HS-27A (cell line): Measurements from ENCODE around the gene MEF2C.
A peak's percentile ranks its signal among the peaks of the same experiment; 100 is the strongest.

Experiments used
- DNase-seq: peaks from one replicate; pipeline ENCODE4 v3.0.0-alpha.2; 2012; ENCODE audit warnings: low read depth, missing footprints

Gene MEF2C

DNA sequence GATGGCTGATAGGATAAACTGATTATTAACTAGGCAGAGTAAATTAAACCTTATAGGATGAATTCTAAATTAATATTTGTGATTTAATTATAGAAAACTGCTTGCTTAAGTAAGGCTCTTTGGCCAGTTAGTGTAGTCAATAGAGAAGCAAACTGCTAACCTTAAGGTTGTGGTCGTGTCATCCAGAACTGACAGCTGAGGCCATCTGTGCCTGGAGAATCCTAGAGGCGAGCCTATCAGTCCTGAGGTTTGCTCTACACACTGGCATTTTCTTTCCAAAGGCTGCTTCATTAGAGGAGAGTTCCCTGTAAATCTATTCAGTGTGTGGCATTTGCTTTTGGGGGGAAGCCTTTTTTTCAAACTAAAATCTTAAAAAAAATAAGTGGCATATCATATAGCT lies 169.2 kb downstream of the MEF2C start:
- DNase-seq: no peak

GRCh38 chr5:88708682-88709398 lies 174.1 kb downstream of the MEF2C start:
- DNase-seq: no peak

- no peak for DNase-seq
Measured at GRCh38 chr5:88708021-88708420, 175.0 kb downstream of the MEF2C start.

- peak; percentile 36 for DNase-seq
Measured at GRCh38 chr5:88707216-88707965, 175.6 kb downstream of the MEF2C start.

GRCh38 chr5:88702332-88702731 lies 180.7 kb downstream of the MEF2C start:
- no peak for DNase-seq

DNA sequence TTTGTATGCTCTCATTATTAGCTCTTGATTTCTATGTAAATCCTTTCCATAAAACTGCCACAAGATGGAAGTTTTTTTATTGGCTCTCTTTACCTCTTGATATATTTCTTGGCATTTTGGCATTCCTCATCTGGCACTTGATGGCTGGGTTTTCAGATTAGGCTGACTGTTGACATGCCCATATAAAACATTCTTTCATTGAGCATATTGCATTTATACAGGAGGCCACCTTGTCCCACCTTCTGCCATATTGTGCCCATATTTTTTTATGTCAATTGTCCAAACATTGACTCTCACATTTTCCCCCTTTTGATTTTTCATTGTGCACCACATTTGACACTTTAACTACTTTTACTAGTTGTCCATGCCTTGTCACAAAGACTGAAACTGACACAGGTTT lies 182.9 kb downstream of the MEF2C start:
- no peak for DNase-seq

DNA sequence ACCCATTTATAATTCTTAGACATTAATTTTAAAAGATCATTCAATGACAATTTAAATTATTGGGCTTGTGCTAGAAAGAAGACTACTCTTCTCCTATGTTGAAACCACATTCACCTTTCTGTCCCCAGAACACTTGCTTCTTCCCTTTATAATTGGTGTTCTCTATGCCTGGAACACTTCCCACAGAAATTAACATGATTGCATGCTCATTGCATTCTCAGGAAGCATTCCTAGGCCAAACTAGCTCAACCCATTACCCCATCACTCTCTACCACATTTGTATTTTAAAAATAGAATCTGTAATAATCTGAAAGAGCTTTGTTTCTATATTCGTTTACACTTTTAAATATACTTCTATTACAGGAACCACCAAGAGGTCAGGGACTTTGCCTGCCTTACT lies 184.7 kb downstream of the MEF2C start:
- no peak for DNase-seq

DNA sequence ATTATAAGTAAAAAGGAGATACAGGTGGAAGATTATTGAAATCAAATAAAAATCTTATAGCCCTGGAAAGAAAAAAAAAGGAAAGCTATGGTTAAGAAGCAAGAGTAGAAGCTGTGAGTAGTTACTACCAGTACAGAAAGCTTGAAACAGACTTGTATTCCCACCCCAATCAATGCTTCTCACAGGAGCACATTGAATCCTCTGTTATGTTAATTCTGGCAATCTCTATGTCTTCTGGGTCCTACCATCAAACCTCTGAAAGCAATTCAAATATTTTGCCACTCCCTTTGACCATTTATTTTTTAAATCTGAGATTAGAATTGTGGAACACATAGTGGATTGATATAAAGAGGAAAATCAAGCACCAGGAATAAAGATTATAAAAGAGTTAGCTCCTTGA lies 186.5 kb downstream of the MEF2C start:
- DNase-seq: no peak

DNA sequence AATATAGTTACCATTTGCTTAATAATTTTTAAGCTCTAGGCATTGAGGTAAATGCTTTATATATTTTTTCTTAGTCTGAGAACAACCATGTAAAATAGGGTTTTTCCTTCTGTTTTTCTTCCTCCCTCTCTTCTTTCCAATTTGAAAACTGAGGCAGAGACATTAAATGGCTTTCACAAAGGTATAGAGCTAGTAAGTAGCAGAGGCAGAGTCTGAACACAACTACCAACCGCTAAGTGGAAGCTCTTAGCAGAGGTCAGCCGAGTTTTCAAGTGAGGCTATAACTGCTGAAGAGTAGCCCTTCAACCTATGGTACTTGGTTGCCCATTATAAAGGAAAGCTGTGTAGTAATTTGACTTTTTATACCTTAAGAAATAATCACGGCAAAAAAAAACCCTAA lies 187.1 kb downstream of the MEF2C start:
- no peak for DNase-seq

DNA sequence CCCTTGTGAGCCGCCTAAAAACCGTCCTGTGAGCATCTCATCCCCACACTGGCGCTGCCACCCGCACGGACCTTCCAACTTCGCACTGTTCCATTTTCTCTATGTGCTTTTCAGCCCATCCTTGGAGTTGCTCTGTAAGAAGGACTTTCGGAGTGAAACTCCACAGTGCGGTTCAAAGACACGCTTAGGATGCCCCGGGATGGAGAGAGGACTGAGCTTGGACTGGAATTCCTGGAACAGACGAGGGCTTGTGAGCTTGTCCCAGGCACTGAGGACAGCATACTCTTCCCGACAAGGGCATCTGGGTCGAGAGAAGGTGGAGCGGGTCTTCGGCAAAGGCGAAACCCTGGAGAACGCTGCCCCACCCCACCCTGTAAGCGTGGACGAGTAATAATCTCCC lies 187.8 kb downstream of the MEF2C start:
- DNase-seq: no peak

- DNase-seq: no peak
Measured at GRCh38 chr5:88694023-88694679, 188.8 kb downstream of the MEF2C start.

DNA sequence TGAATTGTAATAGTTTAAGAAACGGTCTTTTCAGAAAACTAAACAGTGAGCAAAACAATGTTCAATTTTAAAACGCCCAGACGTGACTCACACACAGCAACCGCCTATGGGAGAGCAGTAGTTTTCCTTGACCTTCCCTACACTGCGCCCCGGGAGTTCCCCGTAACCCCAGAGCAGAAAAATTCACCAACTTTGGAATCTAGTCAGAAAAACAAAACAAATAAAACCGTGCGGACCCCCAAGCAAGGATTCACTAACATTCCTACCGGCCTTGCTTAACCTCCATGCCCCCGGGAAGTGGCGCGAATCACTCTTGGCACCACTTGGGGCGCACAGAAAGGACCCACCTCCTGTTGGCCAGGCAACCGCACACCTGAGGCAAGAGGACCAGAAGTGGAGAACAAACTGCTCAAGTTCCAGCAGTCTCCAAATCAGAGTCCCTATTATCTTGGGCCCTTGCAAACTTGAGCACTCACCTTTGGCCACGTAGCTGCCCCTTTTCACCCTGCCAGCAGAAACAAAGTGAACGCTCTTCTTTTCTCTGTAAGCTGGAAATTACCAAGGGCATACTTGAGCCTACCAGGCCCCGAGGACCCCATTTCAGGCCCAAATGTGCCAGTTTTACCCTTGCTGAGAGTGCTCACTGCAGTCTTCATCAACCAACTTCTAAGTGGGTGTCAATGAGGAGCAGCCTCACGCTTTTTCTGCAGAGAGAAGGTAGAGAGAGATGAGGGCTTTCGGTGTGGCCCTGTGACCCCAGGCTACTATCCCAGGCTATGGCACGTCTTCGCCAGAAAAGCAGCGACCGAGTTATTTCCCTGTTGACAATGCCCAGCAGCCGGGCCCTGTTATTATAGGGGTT lies 189.7 kb downstream of the MEF2C start:
- no peak for DNase-seq

- no peak for DNase-seq
Measured at GRCh38 chr5:88691945-88692868, 190.8 kb downstream of the MEF2C start.

GRCh38 chr5:88691230-88691582 lies 191.8 kb downstream of the MEF2C start:
- DNase-seq: no peak

GRCh38 chr5:88690409-88691229 lies 192.4 kb downstream of the MEF2C start:
- no peak for DNase-seq

- DNase-seq: no peak
Measured at GRCh38 chr5:88689668-88690408, 193.1 kb downstream of the MEF2C start.

- no peak for DNase-seq
Measured at GRCh38 chr5:88688984-88689667, 193.9 kb downstream of the MEF2C start.

DNA sequence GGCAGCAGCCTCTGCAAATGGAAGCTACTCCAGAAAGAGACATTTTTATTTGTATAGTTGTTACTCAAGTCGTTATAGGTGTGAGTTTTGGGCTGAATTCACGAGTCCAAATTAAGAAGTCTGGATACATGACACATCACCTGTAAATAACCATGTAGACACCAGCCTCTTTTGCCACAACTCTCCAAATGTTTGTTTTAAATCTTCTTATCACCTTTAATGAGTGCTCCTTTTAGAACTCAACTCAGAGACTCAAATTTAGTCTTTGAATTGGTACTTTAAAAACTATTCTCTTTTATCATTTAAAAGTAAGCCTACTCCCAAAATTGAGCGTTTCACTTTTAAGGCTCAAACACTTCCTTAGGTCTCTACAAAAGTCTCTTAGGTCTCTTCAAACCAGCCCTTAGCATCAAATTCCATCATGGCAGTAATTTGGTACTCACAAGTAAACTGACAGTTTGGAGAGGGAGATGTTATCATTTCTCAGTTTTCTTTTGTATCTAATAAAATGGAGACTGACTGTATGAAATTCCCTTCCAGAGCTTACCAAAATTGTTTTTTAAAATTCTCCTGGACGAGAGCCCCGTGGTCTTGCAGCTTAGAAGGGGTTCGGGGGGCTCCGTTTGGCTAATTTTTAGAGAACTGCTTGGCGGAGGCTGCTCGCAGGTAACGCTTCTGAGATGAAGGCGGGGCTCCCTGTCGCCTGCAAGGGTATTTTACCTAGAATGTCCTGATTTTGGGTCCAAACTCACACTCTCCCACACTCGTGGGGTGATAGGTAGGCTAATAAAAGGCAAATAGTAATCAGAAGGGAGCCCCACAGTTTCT lies 194.6 kb downstream of the MEF2C start:
- no peak for DNase-seq
